A549 treated with CORT108297 at 1 μM for 4 hours (cell line): ENCODE measurements around the gene DPY19L2. TPM values are rescaled to one million over a fixed set of nuclear protein-coding genes. Genes with fewer than 3 reads are reported as not detected.

Experiments used
- total RNA-seq: library from RNA; stranded (reverse); fragments of 200-300 nt; extraction: Qiagen RNA extraction; gene quantifications from 5 replicates; pipeline ENCODE4 v1.2.3, GENCODE V29; 2022

DPY19L2 gene
- 1.8 to 2.2 TPM (median 2.1 TPM) in 5 replicates for total RNA-seq

DNA sequence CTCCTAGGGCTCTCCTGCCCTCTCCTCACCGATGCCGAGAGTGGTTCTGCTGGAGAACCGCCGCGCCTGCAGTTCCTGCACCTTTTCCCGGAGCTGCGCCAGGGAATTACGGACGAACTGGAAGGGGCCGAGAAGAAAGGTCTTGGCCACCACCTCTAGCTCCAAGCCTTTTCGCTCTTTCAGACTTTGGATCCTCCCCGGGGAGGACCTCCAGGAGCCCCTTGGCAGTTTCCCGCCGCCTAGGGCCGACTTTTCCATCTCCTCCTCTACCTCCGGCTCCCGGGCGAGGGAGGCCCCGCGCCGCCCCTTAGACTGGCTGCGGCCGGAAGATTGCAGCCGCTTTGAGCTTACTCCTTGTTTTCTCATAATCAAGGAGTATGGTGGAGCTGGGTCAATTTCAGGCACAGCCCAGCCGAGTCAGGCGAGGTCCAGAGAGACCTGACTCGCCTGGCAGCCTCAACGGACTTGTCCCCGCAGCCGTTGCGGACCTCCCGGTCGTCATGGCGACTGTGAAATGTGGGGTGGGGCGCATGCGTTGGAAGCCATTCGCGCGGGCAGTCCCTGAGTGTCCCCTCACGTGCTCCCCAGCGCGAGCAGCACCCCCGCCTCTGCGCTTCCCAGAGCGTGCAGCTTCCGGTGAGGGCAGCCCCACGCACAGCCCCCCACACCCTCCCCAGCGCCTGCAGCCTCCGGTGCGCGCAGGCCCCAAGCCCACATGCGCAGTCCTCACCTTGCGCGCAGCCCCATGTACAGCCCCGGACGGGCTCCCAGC is at the start of gene DPY19L2:
TSS of gene DPY19L2 (minus strand) at position 466 of the 772 bp plus-strand sequence. CDS start at position 366, 100 bp downstream.

Other genes with a start within 250 kb of the DPY19L2 start
- 26.8 to 31.6 TPM (median 27.3 TPM) in 5 replicates for gene RXYLT1, start 111.4 kb upstream of the DPY19L2 start, total RNA-seq
- 9.1 to 11.4 TPM (median 10.6 TPM) in 5 replicates for gene SRGAP1, start 176.2 kb upstream of the DPY19L2 start, total RNA-seq